HG03097 (cell line): ENCODE data around the gene TUBAL3.

Source experiments
- ATAC-seq: cut with Tn5 transposase; IDR thresholded peaks from one replicate; pipeline ENCODE4 v1.9.1; 2021; ENCODE audit not compliant: unreplicated experiment, low FRiP score

Gene TUBAL3

GRCh38 chr10:5344746-5345145 lies 59.9 kb downstream of the TUBAL3 start:
- no peak for ATAC-seq

GRCh38 chr10:5343979-5344378 lies 60.6 kb downstream of the TUBAL3 start:
- no peak for ATAC-seq

- ATAC-seq = no peak
These were observed 61.1 kb downstream of the TUBAL3 start for GRCh38 chr10:5343561-5343960.
